ENCODE results near the gene FBP2.

Gene FBP2

DNA sequence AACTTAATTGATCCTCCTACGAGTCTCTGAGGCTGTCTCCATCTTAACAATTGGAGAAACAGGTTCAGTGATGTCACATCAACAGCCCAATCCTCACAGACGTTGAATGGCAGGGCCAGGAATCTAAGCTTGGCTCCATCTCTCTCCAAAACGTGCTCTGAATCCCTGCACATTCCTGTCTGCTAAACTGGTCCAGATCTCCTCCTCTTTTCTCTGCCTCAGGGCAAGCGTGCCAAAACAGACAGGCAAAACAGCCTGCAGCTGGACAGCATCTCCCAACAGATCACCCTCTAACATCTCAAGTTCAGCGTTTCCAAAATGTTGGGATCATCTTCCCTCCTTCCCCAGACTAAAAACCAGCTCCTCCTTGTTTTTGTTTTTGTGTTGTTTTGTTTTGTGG is 39.1 kb upstream of the FBP2 start:
- TF ChIP-seq EZH2phosphoT487 (conservative IDR thresholded peaks at IDR 0.05; ENCODE audit: low read length) = no peak
- TF ChIP-seq, protein P1, sequence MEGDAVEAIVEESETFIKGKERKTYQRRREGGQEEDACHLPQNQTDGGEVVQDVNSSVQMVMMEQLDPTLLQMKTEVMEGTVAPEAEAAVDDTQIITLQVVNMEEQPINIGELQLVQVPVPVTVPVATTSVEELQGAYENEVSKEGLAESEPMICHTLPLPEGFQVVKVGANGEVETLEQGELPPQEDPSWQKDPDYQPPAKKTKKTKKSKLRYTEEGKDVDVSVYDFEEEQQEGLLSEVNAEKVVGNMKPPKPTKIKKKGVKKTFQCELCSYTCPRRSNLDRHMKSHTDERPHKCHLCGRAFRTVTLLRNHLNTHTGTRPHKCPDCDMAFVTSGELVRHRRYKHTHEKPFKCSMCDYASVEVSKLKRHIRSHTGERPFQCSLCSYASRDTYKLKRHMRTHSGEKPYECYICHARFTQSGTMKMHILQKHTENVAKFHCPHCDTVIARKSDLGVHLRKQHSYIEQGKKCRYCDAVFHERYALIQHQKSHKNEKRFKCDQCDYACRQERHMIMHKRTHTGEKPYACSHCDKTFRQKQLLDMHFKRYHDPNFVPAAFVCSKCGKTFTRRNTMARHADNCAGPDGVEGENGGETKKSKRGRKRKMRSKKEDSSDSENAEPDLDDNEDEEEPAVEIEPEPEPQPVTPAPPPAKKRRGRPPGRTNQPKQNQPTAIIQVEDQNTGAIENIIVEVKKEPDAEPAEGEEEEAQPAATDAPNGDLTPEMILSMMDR (IDR thresholded peaks at IDR 0.05; ENCODE audit: insufficient read depth, low read length, poor library complexity, severe bottlenecking) = no peak
- H3K27me3 ChIP-seq (ENCODE audit: low read length) = no peaks in the 10 kb centered on the region

DNA sequence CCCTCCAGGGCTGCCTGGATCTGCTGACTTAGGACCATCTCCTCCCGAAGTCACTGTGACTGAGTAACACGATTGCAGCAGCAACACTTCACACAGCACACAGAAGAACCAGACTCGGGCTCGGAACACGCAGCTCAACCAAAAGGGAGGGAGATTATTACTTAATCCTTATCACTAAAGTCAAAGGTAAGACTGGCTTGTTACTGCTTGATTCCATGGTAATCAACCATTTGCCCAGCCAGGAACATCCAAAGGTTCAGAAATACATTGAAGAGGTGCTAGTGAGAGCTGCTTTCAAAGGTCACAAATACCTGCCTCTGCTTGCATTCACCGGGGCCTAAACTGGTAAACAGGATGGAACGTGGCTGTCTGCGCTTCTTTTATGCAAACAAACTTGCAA is 38.0 kb upstream of the FBP2 start:
- Histone ChIP-seq H3K4me3 (ENCODE audit: insufficient read depth, low read length, poor library complexity, severe bottlenecking) (no peak overlapping the region), H3K27ac (ENCODE audit: low read depth, low read length) (no peak overlapping the region), H2AFZ (ENCODE audit: low read depth, low read length, severe bottlenecking) (no peak overlapping the region), H3K9ac (ENCODE audit: low read length) (no peak overlapping the region), H3K4me2 (ENCODE audit: low read depth, low read length, poor library complexity, severe bottlenecking) (no peak overlapping the region), H3K9me2 (replicated peaks; ENCODE audit: insufficient read depth, low read length) (no peaks in the 10 kb centered on the region), H3F3A (ENCODE audit: insufficient read depth) (no peaks in the 10 kb centered on the region), H3K27me3 (ENCODE audit: low read length) (no peaks in the 10 kb centered on the region), H4K20me1 (ENCODE audit: low read depth, low read length) (no peaks in the 10 kb centered on the region), H3K36me3 (ENCODE audit: low read length) (no peaks in the 10 kb centered on the region), H3K9me3 (ENCODE audit: insufficient read depth, low read length) (no peaks in the 10 kb centered on the region), H3K79me2 (ENCODE audit: insufficient read depth, low read length) (no peaks in the 10 kb centered on the region)
- TF ChIP-seq EZH2phosphoT487 (conservative IDR thresholded peaks at IDR 0.05; ENCODE audit: low read length) = no peak
- TF ChIP-seq, protein P1 (IDR thresholded peaks at IDR 0.05; ENCODE audit: insufficient read depth, low read length, poor library complexity, severe bottlenecking) = no peak

More for the DNA sequence above, 39.1 kb upstream of the FBP2 start:
- Histone ChIP-seq H3K4me2 (ENCODE audit: low read depth, low read length, poor library complexity, severe bottlenecking) (no peak overlapping the region), H3K9me3 (ENCODE audit: insufficient read depth, low read length) (no peaks in the 10 kb centered on the region), H3K4me3 (ENCODE audit: insufficient read depth, low read length, poor library complexity, severe bottlenecking) (no peak overlapping the region), H3K79me2 (ENCODE audit: insufficient read depth, low read length) (no peaks in the 10 kb centered on the region), H3K9me2 (replicated peaks; ENCODE audit: insufficient read depth, low read length) (no peaks in the 10 kb centered on the region), H2AFZ (ENCODE audit: low read depth, low read length, severe bottlenecking) (no peak overlapping the region), H3K9ac (ENCODE audit: low read length) (no peak overlapping the region), H3F3A (ENCODE audit: insufficient read depth) (no peaks in the 10 kb centered on the region), H3K36me3 (ENCODE audit: low read length) (no peaks in the 10 kb centered on the region), H3K27ac (ENCODE audit: low read depth, low read length) (no peak overlapping the region), H4K20me1 (ENCODE audit: low read depth, low read length) (no peaks in the 10 kb centered on the region)

DNA sequence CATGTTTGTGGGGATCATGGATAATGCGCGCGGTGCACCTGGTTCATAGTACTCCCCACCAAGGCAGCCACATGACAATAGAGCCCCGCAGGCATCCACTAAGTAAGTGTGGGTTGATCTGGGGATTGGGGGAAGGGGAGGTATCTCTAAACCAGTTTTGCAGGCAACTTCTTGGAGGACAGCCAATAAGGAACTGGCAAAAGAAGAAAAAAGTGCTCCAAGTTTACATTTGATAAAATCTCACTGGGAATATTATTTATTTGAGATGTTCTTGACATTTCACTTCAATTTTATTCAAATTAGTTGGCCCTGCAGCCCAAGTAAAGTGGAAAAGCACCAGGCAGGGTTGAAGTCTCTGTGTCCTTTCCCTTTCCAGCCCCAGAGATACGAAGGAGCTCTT is 37.2 kb upstream of the FBP2 start:
- Histone ChIP-seq H2AFZ (ENCODE audit: low read depth, low read length, severe bottlenecking) (no peak overlapping the region), H3K9me2 (replicated peaks; ENCODE audit: insufficient read depth, low read length) (no peaks in the 10 kb centered on the region), H3K27me3 (ENCODE audit: low read length) (no peaks in the 10 kb centered on the region), H4K20me1 (ENCODE audit: low read depth, low read length) (no peaks in the 10 kb centered on the region), H3K36me3 (ENCODE audit: low read length) (no peaks in the 10 kb centered on the region), H3F3A (ENCODE audit: insufficient read depth) (no peaks in the 10 kb centered on the region), H3K27ac (ENCODE audit: low read depth, low read length) (no peak overlapping the region), H3K4me2 (ENCODE audit: low read depth, low read length, poor library complexity, severe bottlenecking) (no peak overlapping the region), H3K9ac (ENCODE audit: low read length) (no peak overlapping the region), H3K79me2 (ENCODE audit: insufficient read depth, low read length) (no peaks in the 10 kb centered on the region), H3K9me3 (ENCODE audit: insufficient read depth, low read length) (no peaks in the 10 kb centered on the region), H3K4me3 (ENCODE audit: insufficient read depth, low read length, poor library complexity, severe bottlenecking) (no peak overlapping the region)
- TF ChIP-seq, protein P1 (IDR thresholded peaks at IDR 0.05; ENCODE audit: insufficient read depth, low read length, poor library complexity, severe bottlenecking) = no peak
- TF ChIP-seq EZH2phosphoT487 (conservative IDR thresholded peaks at IDR 0.05; ENCODE audit: low read length) = no peak

Data from SU-DHL-6 (cell line).